ENCODE measurements around the gene ACTR8.

- no peak for TF ChIP-seq CTCF (IDR thresholded peaks at IDR 0.05)
- no peak for TF ChIP-seq POLR2A (IDR thresholded peaks at IDR 0.05)
These were observed 6.3 kb upstream of the ACTR8 start for GRCh38 chr3:53888232-53888631.
